GM21367 (cell line): ENCODE measurements around the gene RAB3D.
"Not testable (repeated sequence)": the region's sequence is repeated elsewhere in the genome, so short reads cannot be mapped to it uniquely, and the experiment has no call there.

Experiments used
- ATAC-seq: cut with Tn5 transposase; IDR thresholded peaks from one replicate; pipeline ENCODE4 v1.9.1; 2021; ENCODE audit not compliant: unreplicated experiment

The RAB3D gene

DNA sequence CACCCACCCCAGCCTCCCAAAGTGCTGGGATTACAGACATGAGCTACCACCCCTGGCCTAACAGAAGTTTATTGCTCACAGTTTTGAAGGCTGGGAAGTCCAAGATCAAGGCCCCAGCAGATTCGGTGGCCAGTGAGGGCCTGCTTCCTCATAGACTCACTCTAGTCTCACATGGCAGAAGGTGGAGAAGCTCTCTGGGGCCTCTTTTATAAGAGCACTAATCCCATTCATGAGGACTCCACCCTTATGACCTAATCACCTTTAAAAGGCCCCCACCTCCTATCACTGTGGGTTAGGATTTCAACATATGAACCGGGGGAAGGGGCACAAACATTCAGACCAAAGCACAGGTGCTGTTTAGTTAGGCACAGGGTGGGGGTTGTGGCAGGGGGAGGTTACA, 28.1 kb upstream of the RAB3D start:
- no peak for ATAC-seq

DNA sequence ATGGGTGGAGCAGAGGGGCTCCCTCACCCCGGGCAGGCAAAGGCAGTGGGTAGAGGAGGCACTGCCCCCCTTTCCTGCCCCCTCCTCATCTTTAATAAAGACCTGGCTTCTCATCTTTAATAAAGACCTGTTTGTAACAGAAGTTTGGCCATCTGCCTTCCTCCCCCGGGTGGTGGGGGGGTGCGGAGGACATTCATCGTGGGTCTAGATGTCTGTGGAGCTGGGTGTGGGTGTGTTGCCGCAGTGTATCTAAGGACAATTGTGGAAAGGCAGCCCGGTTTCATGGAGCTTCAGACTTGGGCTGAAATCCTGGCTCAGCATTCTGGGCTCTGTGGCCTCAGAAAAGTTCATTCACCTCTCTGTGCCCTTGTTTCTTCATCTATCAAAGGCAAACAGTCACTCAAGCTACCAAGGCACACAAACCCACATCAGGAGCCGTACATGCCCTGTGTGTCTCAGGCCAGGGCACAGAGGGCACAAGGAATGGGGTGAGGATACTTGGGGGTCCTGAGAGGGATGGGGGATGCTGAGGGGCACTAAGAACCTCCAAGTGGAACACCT, 26.2 kb upstream of the RAB3D start:
- no peak for ATAC-seq

DNA sequence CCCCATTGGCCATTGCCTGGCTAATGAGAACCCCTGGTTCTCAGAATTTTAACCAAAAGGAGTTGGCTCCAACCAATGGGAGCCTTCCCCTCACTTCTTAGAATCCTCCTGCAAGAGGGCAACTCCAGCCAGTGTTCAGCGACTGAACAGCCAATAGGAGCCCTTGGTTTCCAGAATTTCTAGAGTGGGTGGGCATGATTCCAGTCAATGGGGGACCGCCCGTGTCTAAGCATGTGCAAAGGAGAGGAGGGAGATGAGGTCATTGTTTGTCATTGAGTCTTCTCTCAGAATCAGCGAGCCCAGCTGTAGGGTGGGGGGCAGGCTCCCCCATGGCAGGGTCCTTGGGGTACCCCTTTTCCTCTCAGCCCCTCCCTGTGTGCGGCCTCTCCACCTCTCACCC, 25.5 kb upstream of the RAB3D start:
- no peak for ATAC-seq

DNA sequence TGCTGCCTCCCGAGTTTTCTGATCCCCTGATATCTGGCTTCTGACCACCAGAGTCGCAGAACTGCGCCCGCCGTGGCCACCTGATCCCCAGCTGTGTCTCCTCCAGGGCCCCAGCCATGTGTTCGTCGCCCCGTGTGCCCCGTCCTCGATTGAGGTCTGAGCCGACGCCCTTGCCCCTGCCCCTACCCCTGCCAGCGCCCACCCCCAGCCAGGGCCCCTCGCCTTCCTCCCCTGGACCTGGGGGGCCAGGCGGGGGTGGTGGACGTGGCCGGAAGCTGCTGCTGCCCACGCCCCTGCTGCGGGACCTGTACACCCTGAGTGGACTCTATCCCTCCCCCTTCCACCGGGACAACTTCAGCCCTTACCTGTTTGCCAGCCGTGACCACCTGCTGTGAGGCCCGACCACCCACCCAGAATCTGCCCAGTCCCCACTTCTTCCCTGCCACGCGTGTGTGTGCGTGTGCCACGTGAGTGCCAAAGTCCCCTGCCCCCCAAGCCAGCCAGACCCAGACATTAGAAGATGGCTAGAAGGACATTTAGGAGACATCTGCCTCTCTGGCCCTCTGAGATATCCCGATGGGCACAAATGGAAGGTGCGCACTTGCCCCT, 24.9 kb upstream of the RAB3D start:
- ATAC-seq, result no peak

DNA sequence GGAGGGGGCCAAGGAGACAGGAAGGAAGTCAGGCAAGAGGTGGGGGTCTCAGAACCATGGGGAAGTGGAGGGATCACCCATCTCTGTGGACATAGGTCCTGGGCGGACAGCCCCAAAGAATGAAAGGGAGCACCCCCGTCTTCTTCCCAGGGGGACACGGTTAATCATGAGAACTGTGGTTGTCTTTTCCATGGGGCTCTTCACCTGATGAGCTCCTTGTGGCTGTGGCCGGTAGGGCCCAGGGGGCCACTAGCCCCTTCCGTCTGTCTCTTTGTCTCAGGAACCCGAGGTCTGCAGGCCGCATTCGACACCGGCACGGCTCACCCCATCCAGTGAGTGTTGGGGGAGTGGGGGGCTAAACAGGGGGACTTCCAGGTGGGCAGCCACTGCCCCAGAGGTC, 24.4 kb upstream of the RAB3D start:
- ATAC-seq, result no peak

DNA sequence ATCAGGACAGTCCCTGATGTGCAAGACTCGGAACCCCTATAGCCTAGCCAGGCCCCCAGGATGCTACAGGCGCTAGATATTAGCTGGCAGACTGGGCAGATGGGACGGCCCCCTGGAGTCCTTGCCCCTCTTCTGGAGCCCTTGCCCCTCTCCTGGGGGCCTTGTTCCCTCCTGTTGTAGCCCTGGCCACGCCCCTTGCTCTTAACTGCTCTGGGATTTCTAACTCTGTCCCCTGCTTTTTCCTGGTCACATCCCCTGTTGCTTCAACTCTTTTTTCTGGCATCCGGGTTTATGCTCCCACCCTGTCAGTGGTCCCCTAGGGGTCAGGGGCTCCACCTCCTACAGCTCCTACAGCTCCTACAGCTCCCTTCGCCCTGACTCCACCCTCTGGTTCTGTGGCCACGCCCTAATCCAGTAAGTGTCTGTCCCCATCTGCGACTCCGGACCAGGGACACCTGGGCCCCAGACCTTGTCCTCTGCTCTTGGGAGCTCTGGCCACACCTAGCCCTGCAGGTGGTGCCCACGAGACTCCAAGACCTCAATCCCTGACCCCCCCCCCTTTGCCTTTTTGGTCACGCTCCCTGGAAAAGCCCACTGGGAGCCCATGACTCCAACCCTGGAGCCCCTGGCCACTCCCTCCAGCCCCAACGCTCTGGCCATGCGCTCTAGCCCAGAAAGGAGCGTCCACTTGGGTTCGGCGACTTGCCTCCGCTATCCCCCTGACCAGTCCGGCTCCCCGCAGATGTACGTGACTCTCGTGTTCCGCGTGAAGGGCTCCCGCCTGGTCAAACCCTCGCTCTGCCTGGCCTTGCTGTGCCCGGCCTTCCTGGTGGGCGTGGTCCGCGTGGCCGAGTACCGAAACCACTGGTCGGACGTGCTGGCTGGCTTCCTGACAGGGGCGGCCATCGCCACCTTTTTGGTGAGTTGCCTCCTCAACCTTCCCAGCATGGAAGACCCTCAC, 22.6 kb upstream of the RAB3D start:
- no peak for ATAC-seq

DNA sequence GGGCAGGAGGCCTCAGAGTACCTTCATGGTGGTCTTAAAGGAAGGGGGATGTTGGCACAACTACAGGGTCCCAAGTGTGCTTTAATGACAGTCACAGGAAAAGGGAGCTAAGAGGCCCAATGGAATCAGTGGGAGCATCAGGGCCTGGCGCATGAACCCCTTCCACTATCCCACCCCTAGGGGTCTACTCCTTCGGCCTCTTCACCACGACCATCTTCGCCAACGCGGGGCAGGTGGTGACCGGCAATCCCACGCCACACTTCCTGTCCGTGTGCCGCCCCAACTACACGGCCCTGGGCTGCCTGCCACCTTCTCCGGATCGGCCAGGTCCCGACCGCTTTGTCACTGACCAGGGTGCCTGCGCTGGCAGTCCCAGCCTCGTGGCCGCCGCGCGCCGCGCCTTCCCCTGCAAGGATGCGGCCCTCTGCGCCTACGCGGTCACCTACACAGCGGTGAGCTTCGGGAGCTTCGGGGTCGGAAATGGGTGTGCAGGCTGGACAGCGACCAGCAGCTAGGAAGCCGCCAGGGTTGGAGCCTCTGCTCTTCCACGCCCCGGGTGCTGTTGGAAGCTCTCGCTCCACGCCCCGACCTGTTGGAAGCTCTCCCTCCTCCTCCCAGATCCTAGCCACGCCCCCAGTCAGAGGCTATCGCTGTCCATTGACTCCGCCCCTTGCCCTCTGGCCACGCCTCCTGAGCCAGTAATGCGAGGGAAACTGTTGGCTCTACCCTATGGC, 21.7 kb upstream of the RAB3D start:
- no peak for ATAC-seq

- no peak for ATAC-seq
Observed at GRCh38 chr19:11359421-11359820, 20.0 kb upstream of the RAB3D start.

DNA sequence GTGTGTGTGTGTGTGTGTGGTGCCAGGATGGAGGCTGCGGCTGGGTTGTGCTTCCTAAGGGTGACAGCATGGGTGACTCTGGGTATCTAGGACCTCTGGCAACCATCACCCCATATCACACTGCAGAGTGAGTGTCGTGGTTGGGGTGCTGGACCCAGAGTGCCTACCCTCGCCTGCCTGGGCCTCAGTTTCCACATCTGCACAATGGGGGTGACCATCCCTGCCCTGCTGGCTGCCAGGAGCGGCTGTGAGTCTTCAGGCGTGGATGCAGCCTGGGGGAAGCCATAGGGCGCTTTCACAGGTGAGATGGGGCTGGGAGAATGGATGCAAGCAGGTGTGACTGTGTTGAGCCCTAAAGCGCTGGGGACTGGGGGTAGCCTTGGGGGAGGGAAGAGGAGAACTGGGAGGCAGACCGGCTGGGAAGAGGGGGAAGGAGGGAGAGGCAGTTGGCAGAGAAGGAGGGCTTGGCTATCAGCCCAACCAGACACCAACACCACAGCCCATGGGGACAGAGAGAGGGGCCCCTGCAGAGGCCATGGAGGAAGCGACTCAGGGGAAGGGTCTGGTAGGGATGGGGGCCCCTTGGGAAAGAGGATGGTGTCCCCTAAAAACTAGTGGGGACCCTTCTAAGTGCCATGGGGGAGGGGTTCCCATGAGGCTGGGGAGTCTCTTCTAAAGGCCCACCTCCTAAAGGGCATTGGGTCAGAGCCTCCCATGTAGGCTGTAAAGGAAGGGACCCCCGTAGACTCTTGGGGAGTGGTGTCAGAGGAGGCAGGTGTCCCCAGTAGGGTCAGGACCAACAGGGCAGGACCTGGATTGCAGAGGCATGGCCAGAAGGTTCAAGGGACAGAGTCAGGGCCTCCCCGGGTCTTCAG, 17.5 kb upstream of the RAB3D start:
- ATAC-seq, result no peak

DNA sequence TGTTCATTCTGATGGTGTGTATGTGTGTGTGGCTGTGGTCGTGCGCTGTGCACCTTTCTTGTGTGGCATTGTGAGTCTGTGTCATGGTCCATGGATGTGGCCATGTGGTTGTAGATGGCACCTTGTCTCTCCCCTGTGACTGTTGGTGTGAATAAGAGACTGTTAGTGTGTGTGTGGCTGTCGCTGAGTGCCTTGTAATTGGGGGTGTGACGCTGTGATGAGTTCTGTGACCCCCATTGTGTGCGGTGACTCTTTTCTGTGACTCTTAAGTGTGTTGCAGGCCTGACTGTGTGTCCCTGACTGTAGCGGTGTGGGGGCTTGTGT, 16.6 kb upstream of the RAB3D start:
- no peak for ATAC-seq

- no peak for ATAC-seq
Observed at GRCh38 chr19:11355160-11356073, 16.0 kb upstream of the RAB3D start, which contains the start of gene PLPPR2. Gene PLPPR2 (plus strand): TSS chr19:11355432. CDS start chr19:11357674, 2,242 bp downstream.

- ATAC-seq, result not testable (repeated sequence)
Observed at GRCh38 chr19:11354102-11354501, 14.6 kb upstream of the RAB3D start.

DNA sequence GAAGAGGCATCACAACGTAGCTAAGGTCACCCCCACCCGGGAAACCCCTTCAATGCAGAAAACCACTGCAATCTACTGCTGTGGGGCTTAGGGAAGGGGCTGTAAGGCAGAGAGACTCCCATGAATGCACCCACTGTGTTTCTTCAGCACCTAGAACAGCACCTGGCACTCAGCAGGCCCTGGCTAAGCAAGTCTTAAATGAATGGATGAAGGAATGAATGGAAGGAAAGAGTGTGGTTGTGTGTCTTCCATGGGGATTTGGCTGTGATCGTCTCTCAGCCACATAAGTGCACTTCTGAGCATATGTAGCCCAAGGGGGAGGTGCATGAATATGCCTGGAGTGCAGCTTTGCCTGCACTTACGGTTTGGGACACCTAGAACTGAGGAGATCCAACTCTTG, 9.7 kb upstream of the RAB3D start:
- no peak for ATAC-seq

GRCh38 chr19:11347546-11348039, 8.1 kb upstream of the RAB3D start:
- no peak for ATAC-seq

- peak; percentile 78 for ATAC-seq
Observed at GRCh38 chr19:11346104-11346940, 6.9 kb upstream of the RAB3D start, which contains the start of the genes CCDC159 and TMEM205. Gene CCDC159 (plus strand): TSS chr19:11346519. CDS start chr19:11346607, 88 bp downstream. Gene TMEM205 (minus strand): TSS chr19:11346268. CDS start chr19:11345619, 649 bp downstream.

DNA sequence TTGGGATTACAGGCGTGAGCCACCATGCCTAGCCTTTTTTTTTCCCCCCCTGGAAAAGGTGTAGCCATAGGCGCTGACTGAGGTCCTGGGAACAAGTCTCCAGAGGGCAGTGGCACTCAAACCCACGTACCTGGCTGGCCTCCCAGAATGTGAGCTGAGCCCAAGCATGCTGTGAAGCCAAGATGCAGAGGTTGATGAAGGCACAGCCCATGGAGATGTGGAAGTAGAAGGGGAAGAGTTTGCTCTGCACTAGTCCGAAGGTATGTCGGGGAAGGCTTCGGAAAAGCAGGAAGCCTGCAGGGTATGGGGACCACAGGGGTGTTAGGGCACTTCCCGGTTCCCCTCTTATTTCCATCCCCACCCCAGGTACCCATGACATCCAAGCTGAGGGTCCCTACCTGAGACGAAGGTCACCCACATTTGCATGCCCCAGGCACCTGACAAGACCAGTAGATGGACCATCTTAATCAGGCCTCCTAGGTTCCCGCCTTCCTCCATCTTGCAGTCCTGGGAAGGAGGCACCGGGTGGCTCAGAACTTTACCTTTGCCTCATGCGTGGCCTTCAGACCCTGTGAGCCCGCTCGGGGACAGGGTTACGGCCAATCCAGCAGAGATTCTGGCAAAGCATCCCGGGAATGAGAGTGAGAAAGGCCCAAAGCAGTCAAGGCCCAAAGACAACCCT, 5.8 kb upstream of the RAB3D start:
- no peak for ATAC-seq

GRCh38 chr19:11342429-11342828, 3.0 kb upstream of the RAB3D start:
- no peak for ATAC-seq

DNA sequence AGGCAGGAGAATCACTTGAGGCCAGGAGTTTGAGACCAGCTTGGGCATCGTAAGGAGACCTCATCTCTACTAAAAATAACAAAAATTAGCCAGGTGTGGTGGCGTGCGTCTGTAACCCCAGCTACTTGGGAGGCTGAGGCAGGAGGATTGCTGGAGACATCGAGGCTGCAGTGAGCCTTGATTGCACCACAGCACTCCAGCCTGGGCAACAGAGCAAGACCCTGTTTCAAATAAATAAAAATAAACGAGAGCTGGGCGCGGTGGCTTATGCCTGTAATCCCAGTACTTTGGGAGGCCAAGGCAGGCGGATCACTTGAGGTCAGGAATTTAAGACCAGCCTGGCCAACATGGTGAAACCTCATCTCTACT, 626 bp upstream of the RAB3D start:
- not testable (repeated sequence) for ATAC-seq
